Astrocyte (in vitro differentiated cells and primary cell): ENCODE data around the gene GPR15. TPM values are rescaled to one million over a fixed set of nuclear protein-coding genes. Genes with fewer than 3 reads are reported as not detected.

Source experiments
- DNase-seq: peaks from one replicate; pipeline ENCODE4 v3.0.0-alpha.2; 2010; ENCODE audit warnings: low read depth
- FAIRE-seq: peaks from 2 replicates; lab custom pipeline; 2011; peaks lifted over from hg19 to GRCh38; lab: Jason Lieb, UNC
- H2AFZ ChIP-seq: 2 replicates; pipeline ENCODE4 v1.6.0; 2012; ENCODE audit warnings: low read depth, low read length, inconsistent platforms
- H3K27ac ChIP-seq: 2 replicates; pipeline ENCODE4 v1.5.1; 2011; ENCODE audit warnings: low read depth, low read length, inconsistent platforms
- H3K27me3 ChIP-seq: 2 replicates; pipeline ENCODE4 v1.6.0; 2011; ENCODE audit warnings: low read length, inconsistent platforms; ENCODE audit not compliant: insufficient read depth
- H3K36me3 ChIP-seq: 2 replicates; pipeline ENCODE4 v1.5.1; 2011; ENCODE audit warnings: low read length, inconsistent platforms; ENCODE audit not compliant: insufficient read depth
- H3K4me1 ChIP-seq: 2 replicates; pipeline ENCODE4 v1.5.1; 2011; ENCODE audit warnings: low read length, inconsistent platforms; ENCODE audit not compliant: insufficient read depth
- H3K4me2 ChIP-seq: 2 replicates; pipeline ENCODE4 v1.6.0; 2012; ENCODE audit warnings: low read length, inconsistent platforms
- H3K4me3 ChIP-seq: 2 replicates; pipeline ENCODE4 v1.5.1; 2011; ENCODE audit warnings: low read depth, mild to moderate bottlenecking, low read length, inconsistent platforms; ENCODE audit not compliant: insufficient read depth
- H3K79me2 ChIP-seq: 2 replicates; pipeline ENCODE4 v1.6.0; 2012; ENCODE audit warnings: mild to moderate bottlenecking, low read length, inconsistent platforms; ENCODE audit not compliant: insufficient read depth
- H3K9ac ChIP-seq: 2 replicates; pipeline ENCODE4 v1.6.0; 2012; ENCODE audit warnings: mild to moderate bottlenecking, low read length, inconsistent platforms
- H3K9me3 ChIP-seq: 2 replicates; pipeline ENCODE4 v1.5.1; 2012; ENCODE audit warnings: low read depth, mild to moderate bottlenecking, low read length, inconsistent platforms; ENCODE audit not compliant: insufficient read depth
- H4K20me1 ChIP-seq: 2 replicates; pipeline ENCODE4 v1.6.0; 2012; ENCODE audit warnings: low read length, inconsistent platforms; ENCODE audit not compliant: insufficient read depth
- H3K27ac Mint-ChIP-seq: one replicate; pipeline ENCODE4 v1.8.0; 2021; ENCODE audit warnings: mild to moderate bottlenecking, mixed read lengths; ENCODE audit not compliant: unreplicated experiment
- H3K27me3 Mint-ChIP-seq: one replicate; pipeline ENCODE4 v1.8.0; 2021; ENCODE audit warnings: low read depth, mixed read lengths; ENCODE audit not compliant: unreplicated experiment
- H3K36me3 Mint-ChIP-seq: one replicate; pipeline ENCODE4 v1.8.0; 2021; ENCODE audit warnings: low read depth, mixed read lengths; ENCODE audit not compliant: unreplicated experiment
- H3K4me1 Mint-ChIP-seq: one replicate; pipeline ENCODE4 v1.8.0; 2021; ENCODE audit warnings: low read depth, mixed read lengths; ENCODE audit not compliant: unreplicated experiment
- H3K4me3 Mint-ChIP-seq: one replicate; pipeline ENCODE4 v1.8.0; 2021; ENCODE audit warnings: mild to moderate bottlenecking, moderate library complexity, mixed read lengths; ENCODE audit not compliant: unreplicated experiment
- H3K9me3 Mint-ChIP-seq: one replicate; pipeline ENCODE4 v1.8.0; 2021; ENCODE audit warnings: mild to moderate bottlenecking, mixed read lengths; ENCODE audit not compliant: unreplicated experiment
- CTCF ChIP-seq: IDR thresholded peaks from 2 replicates; pipeline ENCODE4 v1.5.1; 2011; ENCODE audit warnings: low read depth, mild to moderate bottlenecking, inconsistent platforms, low read length, moderate library complexity; ENCODE audit not compliant: insufficient read depth
- EZH2 ChIP-seq: IDR thresholded peaks from 2 replicates; pipeline ENCODE4 v1.6.1; 2012; ENCODE audit warnings: mild to moderate bottlenecking, low read length, inconsistent platforms; ENCODE audit not compliant: insufficient read depth
- total RNA-seq: library from RNA; stranded (reverse); gene quantifications from 2 replicates; pipeline ENCODE4 v1.2.1, GENCODE V29; 2021

Gene GPR15
- total RNA-seq, 1 donor from 2014 or later = not detected

- TF ChIP-seq EZH2 (no peak), CTCF (no peak)
- no peak for FAIRE-seq
Observed at GRCh38 chr3:98522544-98523281, 9.1 kb upstream of the GPR15 start, which contains the start of gene CLDND1. Gene CLDND1 (minus strand): TSS chr3:98522902. CDS start chr3:98521424, 1,478 bp downstream.

GRCh38 chr3:98525494-98525893 is 6.3 kb upstream of the GPR15 start:
- H4K20me1 ChIP-seq = peaks cover 13% of the 10 kb centered on the region
- no peak overlapping the region for H2AFZ ChIP-seq
- H3K79me2 ChIP-seq = peaks cover 22% of the 10 kb centered on the region
- H3K36me3 ChIP-seq = peaks cover 8% of the 10 kb centered on the region
- no peak for FAIRE-seq
- Mint-ChIP-seq H3K36me3 (no peaks in the 10 kb centered on the region), H3K27me3 (no peaks in the 10 kb centered on the region), H3K4me1 (peaks cover 5% of the 10 kb centered on the region), H3K9me3 (no peaks in the 10 kb centered on the region), H3K4me3 (no peak overlapping the region), H3K27ac (no peak overlapping the region)
- no peaks in the 10 kb centered on the region for H3K27me3 ChIP-seq
- no peak overlapping the region for H3K4me3 ChIP-seq
- H3K27ac ChIP-seq = no peak overlapping the region
- no peak for TF ChIP-seq CTCF
- no peak for TF ChIP-seq EZH2
- no peaks in the 10 kb centered on the region for H3K9me3 ChIP-seq
- H3K4me2 ChIP-seq = no peak overlapping the region
- peaks cover 11% of the 10 kb centered on the region for H3K4me1 ChIP-seq
- no peak for DNase-seq
- H3K9ac ChIP-seq = no peak overlapping the region

More at GRCh38 chr3:98522544-98523281, 9.1 kb upstream of the GPR15 start, which contains the start of gene CLDND1:
- Mint-ChIP-seq H3K36me3 (peaks cover 8% of the 10 kb centered on the region), H3K4me3 (peak within 1 kb of the TSS; percentile 93), H3K4me1 (peaks cover 18% of the 10 kb centered on the region), H3K27me3 (no peaks in the 10 kb centered on the region), H3K9me3 (no peaks in the 10 kb centered on the region), H3K27ac (peak within 1 kb of the TSS; percentile 96)
- Histone ChIP-seq H3K4me3 (peak within 1 kb of the TSS; percentile 85), H4K20me1 (peaks cover 23% of the 10 kb centered on the region), H3K9ac (peak within 1 kb of the TSS; percentile 90), H3K4me2 (peak within 1 kb of the TSS; percentile 92), H3K4me1 (peaks cover 18% of the 10 kb centered on the region), H2AFZ (peak within 1 kb of the TSS; percentile 90), H3K27me3 (no peaks in the 10 kb centered on the region), H3K27ac (peak within 1 kb of the TSS; percentile 95), H3K36me3 (peaks cover 27% of the 10 kb centered on the region), H3K9me3 (no peaks in the 10 kb centered on the region), H3K79me2 (peaks cover 48% of the 10 kb centered on the region)
- peak; percentile 90 for DNase-seq
